ENCODE data around the gene LPP.

Gene LPP

DNA sequence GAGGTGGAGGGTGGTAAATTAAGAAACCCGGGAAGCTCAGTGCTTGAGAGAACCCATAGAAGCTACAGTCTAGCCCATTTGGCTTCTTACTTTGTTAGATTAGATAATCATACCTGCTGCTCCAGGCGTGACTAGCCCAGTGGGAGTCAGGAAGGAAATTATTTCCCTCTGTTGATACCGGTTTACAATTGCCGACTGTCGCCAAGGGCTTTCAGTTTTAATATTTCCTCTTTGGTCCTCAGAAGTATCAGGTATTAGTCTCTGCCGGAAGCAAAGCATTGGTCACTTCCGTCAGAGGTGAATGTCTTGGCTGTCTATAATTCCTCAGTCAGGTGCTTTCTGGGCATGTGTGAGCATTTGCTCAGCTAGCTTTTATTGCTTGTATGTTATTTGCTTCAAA is 75.2 kb downstream of the LPP start:
- H4K20me1 ChIP-seq (ENCODE audit: insufficient read depth, low read length): no peaks in the 10 kb centered on the region

DNA sequence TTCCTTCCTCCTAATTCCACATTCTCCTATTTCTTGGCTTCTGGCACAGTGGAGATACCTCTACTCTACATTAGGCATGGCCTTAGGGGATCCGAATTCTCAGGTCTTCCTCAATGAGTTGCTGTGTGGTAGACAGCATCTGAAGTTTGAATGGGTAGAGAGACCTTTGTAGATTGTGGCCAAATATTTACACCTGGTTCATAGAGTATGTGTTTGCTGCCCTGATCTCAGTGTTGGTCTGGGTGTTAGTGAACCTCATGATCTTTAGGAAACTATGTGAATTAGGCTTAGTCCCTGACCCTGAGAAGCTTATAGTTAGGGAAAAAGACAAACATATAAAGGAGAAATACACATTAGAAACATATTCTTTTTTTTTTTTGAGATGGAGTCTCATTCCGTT is 75.8 kb downstream of the LPP start:
- DNase-seq: no peak
- Histone ChIP-seq H3F3A (ENCODE audit: insufficient read depth, low read length) (no peaks in the 10 kb centered on the region), H3K27me3 (replicated peaks; ENCODE audit: insufficient read depth, low read length) (no peaks in the 10 kb centered on the region), H3K79me2 (ENCODE audit: low read length) (no peaks in the 10 kb centered on the region), H3K4me2 (ENCODE audit: low read depth, low read length) (no peak overlapping the region), H3K36me3 (replicated peaks; ENCODE audit: insufficient read depth, low read length) (no peaks in the 10 kb centered on the region), H2AFZ (ENCODE audit: low read length) (no peak overlapping the region), H3K9me3 (replicated peaks; ENCODE audit: insufficient read depth, low read length) (no peaks in the 10 kb centered on the region), H3K27ac (ENCODE audit: low read length) (no peak overlapping the region), H4K20me1 (ENCODE audit: insufficient read depth, low read length) (no peaks in the 10 kb centered on the region), H3K9me2 (replicated peaks; ENCODE audit: insufficient read depth, low read length) (no peaks in the 10 kb centered on the region), H3K9ac (ENCODE audit: low read length) (no peak overlapping the region), H3K4me3 (ENCODE audit: low read length) (no peak overlapping the region), H3K4me1 (ENCODE audit: low read length) (no peaks in the 10 kb centered on the region)
- TF ChIP-seq, protein P1, sequence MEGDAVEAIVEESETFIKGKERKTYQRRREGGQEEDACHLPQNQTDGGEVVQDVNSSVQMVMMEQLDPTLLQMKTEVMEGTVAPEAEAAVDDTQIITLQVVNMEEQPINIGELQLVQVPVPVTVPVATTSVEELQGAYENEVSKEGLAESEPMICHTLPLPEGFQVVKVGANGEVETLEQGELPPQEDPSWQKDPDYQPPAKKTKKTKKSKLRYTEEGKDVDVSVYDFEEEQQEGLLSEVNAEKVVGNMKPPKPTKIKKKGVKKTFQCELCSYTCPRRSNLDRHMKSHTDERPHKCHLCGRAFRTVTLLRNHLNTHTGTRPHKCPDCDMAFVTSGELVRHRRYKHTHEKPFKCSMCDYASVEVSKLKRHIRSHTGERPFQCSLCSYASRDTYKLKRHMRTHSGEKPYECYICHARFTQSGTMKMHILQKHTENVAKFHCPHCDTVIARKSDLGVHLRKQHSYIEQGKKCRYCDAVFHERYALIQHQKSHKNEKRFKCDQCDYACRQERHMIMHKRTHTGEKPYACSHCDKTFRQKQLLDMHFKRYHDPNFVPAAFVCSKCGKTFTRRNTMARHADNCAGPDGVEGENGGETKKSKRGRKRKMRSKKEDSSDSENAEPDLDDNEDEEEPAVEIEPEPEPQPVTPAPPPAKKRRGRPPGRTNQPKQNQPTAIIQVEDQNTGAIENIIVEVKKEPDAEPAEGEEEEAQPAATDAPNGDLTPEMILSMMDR (IDR thresholded peaks at IDR 0.05; ENCODE audit: low read length): no peak
- no peak for TF ChIP-seq EZH2phosphoT487 (IDR thresholded peaks at IDR 0.05; ENCODE audit: low read length)
- TF ChIP-seq EZH2 (optimal IDR thresholded peaks at IDR 0.05; ENCODE audit: low read depth, low read length): no peak

More for the DNA sequence above, 75.2 kb downstream of the LPP start:
- no peaks in the 10 kb centered on the region for H3K4me1 ChIP-seq (ENCODE audit: low read length)
- no peaks in the 10 kb centered on the region for H3K79me2 ChIP-seq (ENCODE audit: low read length)
- DNase-seq: no peak
- H3F3A ChIP-seq (ENCODE audit: insufficient read depth, low read length): no peaks in the 10 kb centered on the region
- H3K9me2 ChIP-seq (replicated peaks; ENCODE audit: insufficient read depth, low read length): no peaks in the 10 kb centered on the region
- no peak overlapping the region for H2AFZ ChIP-seq (ENCODE audit: low read length)
- H3K27me3 ChIP-seq (replicated peaks; ENCODE audit: insufficient read depth, low read length): no peaks in the 10 kb centered on the region
- H3K4me3 ChIP-seq (ENCODE audit: low read length): no peak overlapping the region
- H3K9me3 ChIP-seq (replicated peaks; ENCODE audit: insufficient read depth, low read length): no peaks in the 10 kb centered on the region
- H3K9ac ChIP-seq (ENCODE audit: low read length): no peak overlapping the region
- H3K36me3 ChIP-seq (replicated peaks; ENCODE audit: insufficient read depth, low read length): no peaks in the 10 kb centered on the region
- no peak overlapping the region for H3K27ac ChIP-seq (ENCODE audit: low read length)
- H3K4me2 ChIP-seq (ENCODE audit: low read depth, low read length): no peak overlapping the region
- TF ChIP-seq EZH2 (optimal IDR thresholded peaks at IDR 0.05; ENCODE audit: low read depth, low read length) (no peak), EZH2phosphoT487 (IDR thresholded peaks at IDR 0.05; ENCODE audit: low read length) (no peak)
- TF ChIP-seq, protein P1 (IDR thresholded peaks at IDR 0.05; ENCODE audit: low read length): no peak

DNA sequence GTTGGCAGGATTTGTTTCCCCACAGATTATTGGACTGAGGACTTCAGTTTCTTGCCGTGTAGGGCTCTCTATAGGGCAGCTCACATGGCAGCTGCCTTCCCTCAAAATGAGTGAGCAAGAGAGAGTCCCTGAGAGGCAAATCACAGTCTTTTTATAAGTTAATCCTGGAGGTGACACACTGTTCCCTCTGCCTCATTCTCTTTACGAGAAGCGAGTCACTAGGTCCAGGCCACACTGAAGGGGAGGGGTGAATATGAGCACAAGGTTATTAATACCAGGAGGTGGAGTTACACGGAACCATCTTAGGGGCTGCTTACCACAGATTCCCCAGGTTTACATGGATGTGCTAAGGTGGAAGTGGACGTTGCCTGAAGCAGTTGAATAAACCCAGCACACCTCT is 77.0 kb downstream of the LPP start:
- Histone ChIP-seq H3K4me1 (ENCODE audit: low read length) (no peaks in the 10 kb centered on the region), H2AFZ (ENCODE audit: low read length) (no peak overlapping the region), H3K36me3 (replicated peaks; ENCODE audit: insufficient read depth, low read length) (no peaks in the 10 kb centered on the region), H3F3A (ENCODE audit: insufficient read depth, low read length) (no peaks in the 10 kb centered on the region), H3K4me3 (ENCODE audit: low read length) (no peak overlapping the region), H3K79me2 (ENCODE audit: low read length) (no peaks in the 10 kb centered on the region), H3K4me2 (ENCODE audit: low read depth, low read length) (no peak overlapping the region), H4K20me1 (ENCODE audit: insufficient read depth, low read length) (no peaks in the 10 kb centered on the region), H3K9ac (ENCODE audit: low read length) (no peak overlapping the region), H3K27ac (ENCODE audit: low read length) (no peak overlapping the region), H3K9me3 (replicated peaks; ENCODE audit: insufficient read depth, low read length) (no peaks in the 10 kb centered on the region), H3K9me2 (replicated peaks; ENCODE audit: insufficient read depth, low read length) (no peaks in the 10 kb centered on the region), H3K27me3 (replicated peaks; ENCODE audit: insufficient read depth, low read length) (no peaks in the 10 kb centered on the region)
- TF ChIP-seq EZH2phosphoT487 (IDR thresholded peaks at IDR 0.05; ENCODE audit: low read length) (no peak), EZH2 (optimal IDR thresholded peaks at IDR 0.05; ENCODE audit: low read depth, low read length) (no peak)
- TF ChIP-seq, protein P1 (IDR thresholded peaks at IDR 0.05; ENCODE audit: low read length): no peak
- no peak for DNase-seq

Data from MM.1S (cell line).